MM.1S (cell line): ENCODE data around the gene GRK7.

Source experiments
- DNase-seq: peaks from one replicate; pipeline ENCODE4 v3.0.0-alpha.2; 2015
- H2AFZ ChIP-seq: fragments of 300-600 bp; sonication (generic); 2 replicates; pipeline ENCODE4 v1.6.0; 2016; ENCODE audit warnings: antibody characterized with exemption, low read length
- H3F3A ChIP-seq: fragments of 300-600 bp; sonication (generic); 2 replicates; pipeline ENCODE4 v1.6.1; 2016; ENCODE audit warnings: mild to moderate bottlenecking, antibody characterized with exemption, low read length, moderate library complexity, mixed read lengths; ENCODE audit not compliant: insufficient read depth
- H3K27ac ChIP-seq: fragments of 300-600 bp; sonication (generic); 2 replicates; pipeline ENCODE4 v1.5.1; 2016; ENCODE audit warnings: mild to moderate bottlenecking, low read length
- H3K27me3 ChIP-seq: fragments of 300-600 bp; sonication (generic); replicated peaks from 2 replicates; pipeline ENCODE4 v1.6.0; 2016; ENCODE audit warnings: low read length; ENCODE audit not compliant: insufficient read depth
- H3K36me3 ChIP-seq: fragments of 300-600 bp; sonication (generic); replicated peaks from 2 replicates; pipeline ENCODE4 v1.6.1; 2016; ENCODE audit warnings: mild to moderate bottlenecking, low read length, mixed read lengths; ENCODE audit not compliant: insufficient read depth
- H3K4me1 ChIP-seq: fragments of 300-600 bp; sonication (generic); 2 replicates; pipeline ENCODE4 v1.6.1; 2016; ENCODE audit warnings: low read length, mixed read lengths
- H3K4me2 ChIP-seq: fragments of 300-600 bp; sonication (generic); 2 replicates; pipeline ENCODE4 v1.6.0; 2016; ENCODE audit warnings: low read depth, low read length
- H3K4me3 ChIP-seq: fragments of 300-600 bp; sonication (generic); 2 replicates; pipeline ENCODE4 v1.5.1; 2016; ENCODE audit warnings: low read length, mixed read lengths
- H3K79me2 ChIP-seq: fragments of 300-600 bp; sonication (generic); 2 replicates; pipeline ENCODE4 v1.6.1; 2016; ENCODE audit warnings: mixed run types, low read length, mixed read lengths
- H3K9ac ChIP-seq: fragments of 300-600 bp; sonication (generic); 2 replicates; pipeline ENCODE4 v1.6.1; 2016; ENCODE audit warnings: low read length, mixed read lengths
- H3K9me2 ChIP-seq: fragments of 300-600 bp; sonication (generic); replicated peaks from 2 replicates; pipeline ENCODE4 v1.6.1; 2016; ENCODE audit warnings: mild to moderate bottlenecking, low read length, mixed read lengths; ENCODE audit not compliant: insufficient read depth
- H3K9me3 ChIP-seq: fragments of 300-600 bp; sonication (generic); replicated peaks from 2 replicates; pipeline ENCODE4 v1.6.1; 2016; ENCODE audit warnings: mild to moderate bottlenecking, low read length, mixed read lengths; ENCODE audit not compliant: insufficient read depth
- H4K20me1 ChIP-seq: fragments of 300-600 bp; sonication (generic); 2 replicates; pipeline ENCODE4 v1.6.1; 2016; ENCODE audit warnings: mild to moderate bottlenecking, low read length, moderate library complexity, mixed read lengths; ENCODE audit not compliant: insufficient read depth
- CTCF ChIP-seq: fragments of 300-600 bp; sonication (generic); IDR thresholded peaks from 2 replicates; pipeline ENCODE4 v1.5.1; 2016; ENCODE audit warnings: antibody characterized with exemption, low read length, mixed read lengths
- EZH2 ChIP-seq: fragments of 300-600 bp; sonication (generic); optimal IDR thresholded peaks from 2 replicates; pipeline ENCODE3; 2017; ENCODE audit warnings: low read depth, mild to moderate bottlenecking, antibody characterized with exemption, low read length, mixed read lengths
- EZH2phosphoT487 ChIP-seq: fragments of 300-600 bp; sonication (generic); IDR thresholded peaks from 2 replicates; pipeline ENCODE4 v1.6.1; 2018; ENCODE audit warnings: antibody characterized with exemption, low read length

The GRK7 gene

GRCh38 chr3:141807277-141808033 is 44.2 kb downstream of the GRK7 start:
- Histone ChIP-seq H3K9ac (no peak overlapping the region), H3F3A (no peaks in the 10 kb centered on the region), H3K9me2 (no peaks in the 10 kb centered on the region), H3K79me2 (no peaks in the 10 kb centered on the region), H3K36me3 (no peaks in the 10 kb centered on the region), H3K27me3 (no peaks in the 10 kb centered on the region), H2AFZ (no peak overlapping the region), H3K4me2 (no peak overlapping the region), H4K20me1 (no peaks in the 10 kb centered on the region), H3K9me3 (no peaks in the 10 kb centered on the region), H3K27ac (no peak overlapping the region), H3K4me1 (no peaks in the 10 kb centered on the region), H3K4me3 (no peak overlapping the region)
- DNase-seq, result no peak
- TF ChIP-seq EZH2phosphoT487 (no peak), CTCF (no peak), EZH2 (no peak)

DNA sequence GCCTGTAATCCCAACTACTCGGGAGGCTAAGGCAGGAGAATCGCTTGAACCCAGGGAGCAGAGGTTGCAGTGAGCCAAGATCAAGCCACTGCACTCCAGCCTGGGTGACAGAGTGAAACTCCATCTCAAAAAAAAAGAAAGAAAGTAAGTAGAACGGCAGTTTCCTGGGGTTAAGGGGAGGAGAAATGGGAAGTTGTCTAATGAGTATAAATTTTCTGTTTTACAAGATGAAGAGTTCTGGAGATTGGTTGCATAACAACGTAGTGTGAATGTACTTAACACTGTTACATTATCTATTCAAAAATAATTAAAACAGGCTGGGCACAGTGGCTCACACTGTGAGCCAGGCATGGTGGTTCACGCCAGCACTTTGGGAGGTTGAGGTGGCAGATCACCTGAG is 45.4 kb downstream of the GRK7 start:
- Histone ChIP-seq H3K4me3 (no peak overlapping the region), H4K20me1 (no peaks in the 10 kb centered on the region), H3K9me3 (no peaks in the 10 kb centered on the region), H3K27ac (no peak overlapping the region), H3F3A (no peaks in the 10 kb centered on the region), H3K36me3 (no peaks in the 10 kb centered on the region), H2AFZ (no peak overlapping the region), H3K27me3 (no peaks in the 10 kb centered on the region), H3K79me2 (no peaks in the 10 kb centered on the region), H3K9me2 (no peaks in the 10 kb centered on the region), H3K9ac (no peak overlapping the region), H3K4me1 (no peaks in the 10 kb centered on the region), H3K4me2 (no peak overlapping the region)
- DNase-seq, result no peak
- TF ChIP-seq EZH2, result no peak
- TF ChIP-seq CTCF, result no peak
- TF ChIP-seq EZH2phosphoT487, result no peak

DNA sequence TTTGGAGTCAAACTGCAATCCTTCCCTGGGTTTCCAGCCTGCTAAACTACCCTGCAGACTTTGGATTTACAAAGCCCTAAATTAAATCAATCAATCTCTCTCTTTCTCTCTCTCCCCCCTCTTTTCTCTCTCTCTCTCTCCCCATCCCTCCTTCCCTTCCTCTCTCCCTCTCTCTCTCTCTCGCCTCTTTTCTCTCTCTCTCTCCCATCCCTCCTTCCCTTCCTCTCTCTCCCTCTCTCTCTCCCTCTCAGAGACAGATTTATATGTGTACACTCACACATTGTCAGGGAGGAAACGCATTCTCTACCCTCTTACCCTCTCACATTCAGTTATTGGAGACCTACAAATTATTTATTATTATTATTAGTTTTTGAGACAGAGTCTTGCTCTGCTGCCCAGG is 47.0 kb downstream of the GRK7 start:
- no peaks in the 10 kb centered on the region for H3K4me1 ChIP-seq
- H3K4me2 ChIP-seq, result no peak overlapping the region
- no peak overlapping the region for H3K4me3 ChIP-seq
- no peaks in the 10 kb centered on the region for H4K20me1 ChIP-seq
- H3K27ac ChIP-seq, result no peak overlapping the region
- TF ChIP-seq CTCF (no peak), EZH2 (no peak), EZH2phosphoT487 (no peak)
- H3K9ac ChIP-seq, result no peak overlapping the region
- no peaks in the 10 kb centered on the region for H3K36me3 ChIP-seq
- no peaks in the 10 kb centered on the region for H3K79me2 ChIP-seq
- no peaks in the 10 kb centered on the region for H3F3A ChIP-seq
- no peaks in the 10 kb centered on the region for H3K9me3 ChIP-seq
- no peaks in the 10 kb centered on the region for H3K9me2 ChIP-seq
- no peak overlapping the region for H2AFZ ChIP-seq
- no peak for DNase-seq
- H3K27me3 ChIP-seq, result no peaks in the 10 kb centered on the region
